SK-N-MC (cell line): ENCODE results near the gene SLC4A4.

Source experiments
- EZH2 ChIP-seq: fragments of 200-600 bp; sonication (generic); IDR thresholded peaks from one replicate; pipeline ENCODE4 v1.6.1; 2017; ENCODE audit warnings: antibody characterized with exemption
- POLR2AphosphoS5 ChIP-seq: IDR thresholded peaks from 2 replicates; pipeline ENCODE4 v1.6.1; 2012; ENCODE audit warnings: mild to moderate bottlenecking, low read depth, low read length, borderline replicate concordance

GRCh38 chr4:71453531-71453930 is 114.7 kb downstream of the SLC4A4 start:
- TF ChIP-seq EZH2 (no peak), POLR2AphosphoS5 (no peak)
